Pancreas (tissue), 10 donors: Measurements from ENCODE around the gene CD72. TPM values are rescaled to one million over a fixed set of nuclear protein-coding genes. Genes with fewer than 3 reads are reported as not detected.
A peak's percentile ranks its signal among the peaks of the same experiment; 100 is the strongest.

Experiments used
- ATAC-seq, 4 donors: fragments of 200-7000 bp; cut with Tn5 transposase; one replicate each; pipeline versions ENCODE4 v1.8.0 to v1.9.1; 2020; ENCODE audit warnings: mild to moderate bottlenecking in 4 of 4, moderate library complexity in 4 of 4
- DNase-seq, 6 donors: peaks; one replicate each; pipeline ENCODE4 v3.0.0-alpha.2; 2020
- FAIRE-seq: peaks from 2 replicates; lab custom pipeline; 2012; peaks lifted over from hg19 to GRCh38; lab: Jason Lieb, UNC
- H3K27ac ChIP-seq, 4 donors: fragments of 200-600 bp; sonication (generic); 1 replicate in 3 of 4; 2 replicates in 1 of 4; pipeline versions ENCODE4 v1.5.0 to v1.8.0; 2020
- H3K27me3 ChIP-seq, 4 donors: fragments of 200-600 bp; one replicate each; pipeline ENCODE4 v1.8.0; 2021
- H3K36me3 ChIP-seq, 3 donors: fragments of 200-600 bp; sonication (generic) in 1 of 3; one replicate each; pipeline versions ENCODE4 v1.5.0 to v1.8.0; 2020 to 2021
- H3K4me1 ChIP-seq, 3 donors: fragments of 200-600 bp; one replicate each; pipeline ENCODE4 v1.8.0; 2021
- H3K4me3 ChIP-seq, 4 donors: fragments of 200-600 bp; sonication (generic) in 2 of 4; one replicate each; pipeline versions ENCODE4 v1.5.0 to v1.8.0; 2020 to 2021
- H3K9me3 ChIP-seq, 4 donors: fragments of 200-600 bp; one replicate each; pipeline ENCODE4 v1.8.0; 2021
- WGBS, 2 donors: extraction: QIAGEN DNeasy Blood & Tissue Kit; methylation state at CpG; one replicate each; pipeline ENCODE4 v1.1.7; 2013; 5-methylcytosine and 5-hydroxymethylcytosine counted together
- intact Hi-C, 3 donors: fragments of 100-400 bp; cut with DNase I; formaldehyde crosslinking; loops; one replicate each; pipeline versions ENCODE4 v1.11.1 to v1.14.2; 2022
- polyA plus RNA-seq, 2 donors: library from polyadenylated mRNA; stranded (reverse); fragments of 200-250 nt; gene quantifications; one replicate each; pipeline ENCODE4 v1.2.3, GENCODE V29; 2013
- total RNA-seq, 6 donors: library from RNA; stranded (reverse); fragmentation: NEBNext Ultra II Directional in 4 of 6; extraction: Animal tissue kit (Norgen Biotek cat#: 25700) in 4 of 6; gene quantifications; one replicate each; pipeline versions ENCODE4 v1.2.1 to v1.2.4, GENCODE V29; 2021 to 2023
- TF ChIP-seq, protein P1 (sequence below), 4 donors: fragments of 200-600 bp; sonication (generic) in 3 of 4; IDR thresholded peaks; one replicate each; pipeline versions ENCODE4 v1.5.0 to v1.8.0; 2021; ENCODE audit warnings: antibody characterized with exemption in 4 of 4
- donor health status: healthy with polysubstance abuse.
- donor health status: DM: no; HTN: no; CAD: no; lungs with moderate emphysema.
- donor health status: DM: no; HTN: no; CAD: no.
- donor health status: control.
- donor health status: control.
- donor health status: Bipolar disorder and iron deficiency.
- donor health status: DM: yes; HTN: yes; CAD: no.
- donor health status: DM: no; HTN: no; CAD: no.
- donor health status: DM: no; HTN: no; CAD: no.
- donor health status: DM: yes; HTN: yes; CAD: no.

The CD72 gene
- total and polyA plus RNA-seq, 8 donors = 0.88 to 7.7 (median 3.1) TPM

DNA sequence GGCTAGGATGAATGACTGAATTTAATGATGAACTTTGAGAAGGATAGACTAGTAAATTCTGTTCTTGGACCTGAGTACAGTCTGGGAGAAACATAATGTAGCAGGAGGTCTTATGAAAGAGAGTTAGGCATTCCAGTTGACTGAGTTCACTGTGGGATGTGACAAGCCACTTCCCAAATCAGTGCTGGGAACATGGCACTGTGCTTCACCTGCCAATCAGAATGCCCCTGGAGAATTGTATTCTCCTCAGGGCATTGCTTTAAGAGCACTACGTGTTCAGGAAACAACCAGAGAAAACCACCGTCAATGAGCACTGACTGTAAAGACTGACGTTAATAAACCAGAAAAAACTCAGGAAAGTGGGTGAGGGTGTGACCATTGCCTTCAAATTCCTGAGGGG lies 41.1 kb upstream of the CD72 start:
- intact Hi-C loops = no loop called here
- no peak for FAIRE-seq
- TF ChIP-seq, protein P1, sequence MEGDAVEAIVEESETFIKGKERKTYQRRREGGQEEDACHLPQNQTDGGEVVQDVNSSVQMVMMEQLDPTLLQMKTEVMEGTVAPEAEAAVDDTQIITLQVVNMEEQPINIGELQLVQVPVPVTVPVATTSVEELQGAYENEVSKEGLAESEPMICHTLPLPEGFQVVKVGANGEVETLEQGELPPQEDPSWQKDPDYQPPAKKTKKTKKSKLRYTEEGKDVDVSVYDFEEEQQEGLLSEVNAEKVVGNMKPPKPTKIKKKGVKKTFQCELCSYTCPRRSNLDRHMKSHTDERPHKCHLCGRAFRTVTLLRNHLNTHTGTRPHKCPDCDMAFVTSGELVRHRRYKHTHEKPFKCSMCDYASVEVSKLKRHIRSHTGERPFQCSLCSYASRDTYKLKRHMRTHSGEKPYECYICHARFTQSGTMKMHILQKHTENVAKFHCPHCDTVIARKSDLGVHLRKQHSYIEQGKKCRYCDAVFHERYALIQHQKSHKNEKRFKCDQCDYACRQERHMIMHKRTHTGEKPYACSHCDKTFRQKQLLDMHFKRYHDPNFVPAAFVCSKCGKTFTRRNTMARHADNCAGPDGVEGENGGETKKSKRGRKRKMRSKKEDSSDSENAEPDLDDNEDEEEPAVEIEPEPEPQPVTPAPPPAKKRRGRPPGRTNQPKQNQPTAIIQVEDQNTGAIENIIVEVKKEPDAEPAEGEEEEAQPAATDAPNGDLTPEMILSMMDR (IDR thresholded peaks at IDR 0.05) = no peak
- no peaks in the 10 kb centered on the region for H3K27me3 ChIP-seq
- WGBS, 2 donors = 58 to 60% methylated on average over 3 of the region's 3 CpGs
- no peak for DNase-seq
- no peaks in the 10 kb centered on the region for H3K36me3 ChIP-seq
- H3K27ac ChIP-seq = peak overlapping the region in 3 of 4 donors; percentile 94 to 100 (median 100)
- peaks cover 23 to 29% (median 29%) of the 10 kb centered on the region in 3 donors for H3K4me1 ChIP-seq
- H3K4me3 ChIP-seq = peak overlapping the region in 2 of 4 donors; percentile 95 to 97
- no peak for ATAC-seq
- no peaks in the 10 kb centered on the region for H3K9me3 ChIP-seq

DNA sequence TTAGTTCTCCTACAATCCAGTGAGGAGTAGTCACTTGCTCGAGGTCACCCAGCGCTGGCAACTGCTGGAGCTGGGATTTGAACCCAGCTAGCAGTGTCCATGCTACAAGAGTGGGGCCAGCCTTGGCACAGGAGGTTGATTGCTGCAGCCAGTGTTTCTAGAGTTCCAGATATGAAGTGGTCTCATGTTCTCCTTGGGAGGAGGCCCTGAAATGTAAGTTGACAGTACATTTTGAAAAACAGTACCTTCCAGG lies 40.7 kb upstream of the CD72 start:
- intact Hi-C loops = no loop called here
- TF ChIP-seq, protein P1 (IDR thresholded peaks at IDR 0.05) = no peak
- Histone ChIP-seq H3K4me3 (peak overlapping the region; percentile 76 to 97 (median 90)), H3K4me1 (peaks cover 21 to 29% (median 29%) of the 10 kb centered on the region in 3 donors), H3K27ac (peak overlapping the region; percentile 94 to 100 (median 100)), H3K36me3 (no peaks in the 10 kb centered on the region), H3K9me3 (no peaks in the 10 kb centered on the region), H3K27me3 (no peaks in the 10 kb centered on the region)
- 0 to 1% methylated on average over 2 of the region's 2 CpGs for WGBS, 2 donors
- peak in 1 of 6 donors; percentile 57 for DNase-seq
- ATAC-seq = peak; percentile 1 to 4 (median 2)
- no peak for FAIRE-seq

DNA sequence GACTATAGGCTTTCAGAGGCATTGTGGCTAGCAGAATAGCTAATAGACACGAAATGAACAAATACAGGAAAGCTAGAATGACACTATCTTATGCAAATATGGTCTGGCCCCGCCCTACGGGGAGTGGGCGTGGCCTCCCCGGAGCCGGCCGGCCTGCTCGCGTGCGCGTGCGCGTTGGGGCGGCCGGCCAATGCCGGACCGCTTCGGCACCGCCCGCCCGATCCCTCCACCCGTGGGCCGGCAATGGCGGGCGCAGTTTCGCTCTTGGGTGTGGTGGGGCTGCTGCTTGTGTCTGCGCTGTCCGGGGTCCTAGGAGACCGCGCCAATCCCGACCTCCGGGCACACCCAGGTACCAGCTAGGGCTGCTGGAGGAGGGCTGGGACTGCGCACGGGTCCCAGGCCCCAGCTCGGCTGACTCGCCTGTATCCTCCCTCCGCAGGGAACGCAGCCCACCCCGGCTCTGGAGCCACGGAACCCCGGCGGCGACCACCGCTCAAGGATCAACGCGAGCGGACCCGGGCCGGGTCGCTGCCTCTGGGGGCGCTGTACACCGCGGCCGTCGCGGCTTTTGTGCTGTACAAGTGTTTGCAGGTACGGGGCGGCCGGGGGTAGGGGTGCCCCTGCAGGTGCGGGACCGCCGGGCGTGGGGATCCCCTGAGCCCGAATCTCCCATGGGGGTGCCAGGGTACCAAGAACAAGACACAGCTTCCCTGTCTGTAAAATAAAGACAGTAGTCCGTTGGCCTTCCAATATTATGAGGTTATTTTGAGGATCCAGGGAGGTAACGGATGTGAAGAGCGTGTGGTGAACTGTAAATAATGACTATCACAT lies 40.1 kb upstream of the CD72 start, which contains the start of gene CCDC107:
Gene CCDC107 (plus strand): TSS at position 156 of the 831 bp plus-strand sequence. CDS start 88 bp downstream, at position 244.
- FAIRE-seq = no peak
- intact Hi-C loops = no loop called here
- WGBS, 2 donors = 0 to 1% methylated on average over 67 of the region's 67 CpGs
- Histone ChIP-seq H3K4me3 (peak within 1 kb of the TSS; percentile 76 to 97 (median 90)), H3K9me3 (no peaks in the 10 kb centered on the region), H3K27me3 (no peaks in the 10 kb centered on the region), H3K4me1 (peaks cover 21 to 29% (median 29%) of the 10 kb centered on the region in 3 donors), H3K27ac (peak within 1 kb of the TSS; percentile 94 to 100 (median 100)), H3K36me3 (no peaks in the 10 kb centered on the region)
- peak; percentile 79 to 95 (median 92) for DNase-seq
- peak; percentile 79 to 89 (median 82) for ATAC-seq
- TF ChIP-seq, protein P1 (IDR thresholded peaks at IDR 0.05) = peak; percentile 35 to 56 (median 42)

DNA sequence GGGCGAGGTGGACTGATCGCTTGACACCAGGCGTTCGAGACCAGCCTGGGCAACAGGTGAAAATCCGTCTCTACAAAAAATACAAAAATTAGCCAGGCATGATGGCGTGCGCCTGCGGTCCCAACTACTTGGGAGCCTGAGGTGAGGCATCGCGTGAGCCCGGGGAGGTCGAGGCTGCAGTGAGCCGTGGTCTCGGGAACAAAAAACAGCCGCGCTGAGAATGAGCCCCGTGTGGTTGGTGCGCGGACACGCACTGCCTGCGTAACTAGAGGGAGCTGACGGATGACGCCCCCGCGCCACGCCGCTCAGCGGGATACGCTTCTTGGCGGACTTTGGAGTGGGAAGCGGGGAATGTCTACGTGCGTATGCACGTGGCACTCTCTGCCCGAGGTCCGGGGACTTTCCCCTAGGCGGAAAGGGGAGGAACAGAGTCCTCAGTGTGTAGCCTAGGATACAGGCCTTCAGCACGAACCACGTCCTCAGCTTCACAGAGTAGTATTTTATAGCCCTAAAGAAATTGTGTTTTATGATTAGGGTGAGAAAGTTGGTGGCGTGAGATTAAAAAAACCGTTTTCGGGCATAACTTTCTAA lies 39.4 kb upstream of the CD72 start, which contains the start of gene RMRP:
Gene RMRP (minus strand): TSS at position 474 of the 591 bp plus-strand sequence.
- Histone ChIP-seq H3K9me3 (no peaks in the 10 kb centered on the region), H3K27ac (peak within 1 kb of the TSS; percentile 94 to 100 (median 100)), H3K36me3 (no peaks in the 10 kb centered on the region), H3K4me1 (peaks cover 21 to 34% (median 29%) of the 10 kb centered on the region in 3 donors), H3K27me3 (no peaks in the 10 kb centered on the region), H3K4me3 (peak within 1 kb of the TSS; percentile 76 to 97 (median 90))
- 0% methylated on average over 42 of the region's 42 CpGs for WGBS, 2 donors
- TF ChIP-seq, protein P1 (IDR thresholded peaks at IDR 0.05) = peak in 2 of 4 donors; percentile 21 to 46
- FAIRE-seq (peak; percentile 83), DNase-seq (peak; percentile 92 to 99 (median 98)), ATAC-seq (peak; percentile 89 to 92 (median 90))
- intact Hi-C loops = no loop called here
